Mesodermal cell (in vitro differentiated cells): Measurements from ENCODE around the gene RNF115.
"Not testable (repeated sequence)": the region's sequence is repeated elsewhere in the genome, so short reads cannot be mapped to it uniquely, and the experiment has no call there.

Source experiments
- H3K27ac ChIP-seq: 2 replicates; pipeline ENCODE4 v1.7.0; 2013; ENCODE audit warnings: mild to moderate bottlenecking, low read depth, low read length, moderate library complexity; ENCODE audit not compliant: severe bottlenecking
- H3K36me3 ChIP-seq: 2 replicates; pipeline ENCODE4 v1.7.1; 2013; ENCODE audit warnings: mild to moderate bottlenecking, low read length, moderate library complexity; ENCODE audit not compliant: control insufficient read depth, insufficient read depth
- H3K4me1 ChIP-seq: one replicate; pipeline ENCODE4 v1.7.1; 2013; ENCODE audit warnings: mild to moderate bottlenecking, low read length; ENCODE audit not compliant: insufficient read depth, control insufficient read depth, poor library complexity, severe bottlenecking
- H3K4me3 ChIP-seq: 2 replicates; pipeline ENCODE4 v1.7.0; 2013; ENCODE audit warnings: low read length, control low read depth, mild to moderate bottlenecking; ENCODE audit not compliant: insufficient read depth, poor library complexity, severe bottlenecking; ENCODE audit errors: extremely low read depth
- H3K9me3 ChIP-seq: 2 replicates; pipeline ENCODE4 v1.7.1; 2013; ENCODE audit warnings: mild to moderate bottlenecking, low read length, moderate library complexity; ENCODE audit not compliant: control insufficient read depth
- WGBS, 2 experiments: methylation state at CpG; one replicate each; pipeline ENCODE4 v1.1.5; 2013; ENCODE audit warnings: missing lambda C conversion rate in 2 of 2; ENCODE audit not compliant: insufficient coverage in 2 of 2; 5-methylcytosine and 5-hydroxymethylcytosine counted together

Gene RNF115

GRCh38 chr1:145730467-145730866 lies 93.4 kb downstream of the RNF115 start:
- H3K27ac ChIP-seq = no peak overlapping the region
- 82 to 83% methylated on average over 1 to 2 of the region's 4 CpGs for WGBS, 2 experiments
- no peaks in the 10 kb centered on the region for H3K36me3 ChIP-seq
- no peaks in the 10 kb centered on the region for H3K9me3 ChIP-seq
- H3K4me1 ChIP-seq = no peaks in the 10 kb centered on the region
- no peak overlapping the region for H3K4me3 ChIP-seq

DNA sequence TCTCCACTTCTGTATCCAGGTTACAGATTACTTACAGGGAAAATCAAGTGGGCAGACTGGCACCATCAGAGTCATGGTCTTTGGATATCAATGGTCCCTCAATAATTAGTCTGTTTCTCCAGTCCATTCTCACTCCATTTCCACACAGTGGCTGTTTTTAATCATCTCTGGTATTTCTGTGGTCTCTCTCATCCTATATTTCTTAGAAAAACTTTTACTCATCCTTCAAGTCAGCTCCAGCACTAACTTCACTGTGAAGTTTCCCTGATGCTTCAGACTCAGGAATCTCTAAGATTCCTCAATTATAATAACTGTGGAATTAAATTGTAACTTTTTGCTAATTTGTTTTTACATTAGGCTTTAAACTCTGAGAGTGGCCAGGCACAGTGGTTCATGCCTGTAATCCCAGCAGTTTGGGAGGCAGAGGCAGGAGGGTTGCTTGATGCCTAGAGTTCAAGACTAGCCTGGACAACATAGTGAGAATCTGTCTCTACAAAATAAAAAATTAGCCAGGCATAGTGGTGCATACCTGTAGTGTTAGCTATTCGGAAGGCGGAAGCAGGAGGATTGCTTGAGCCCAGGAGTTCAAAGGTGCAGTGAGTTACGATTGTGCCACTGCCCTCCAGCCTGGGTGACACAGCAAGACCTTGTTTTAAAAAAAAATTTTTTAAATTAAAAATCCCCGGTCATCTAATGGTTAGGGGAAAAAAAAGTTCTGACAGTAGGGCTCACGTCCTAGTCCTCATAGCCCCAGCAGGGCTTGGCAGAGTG lies 94.0 kb downstream of the RNF115 start:
- no peaks in the 10 kb centered on the region for H3K9me3 ChIP-seq
- no peaks in the 10 kb centered on the region for H3K36me3 ChIP-seq
- WGBS, 2 experiments = 90 to 100% methylated on average over 3 to 5 of the region's 5 CpGs
- H3K4me1 ChIP-seq = no peaks in the 10 kb centered on the region
- H3K4me3 ChIP-seq = no peak overlapping the region
- H3K27ac ChIP-seq = no peak overlapping the region

DNA sequence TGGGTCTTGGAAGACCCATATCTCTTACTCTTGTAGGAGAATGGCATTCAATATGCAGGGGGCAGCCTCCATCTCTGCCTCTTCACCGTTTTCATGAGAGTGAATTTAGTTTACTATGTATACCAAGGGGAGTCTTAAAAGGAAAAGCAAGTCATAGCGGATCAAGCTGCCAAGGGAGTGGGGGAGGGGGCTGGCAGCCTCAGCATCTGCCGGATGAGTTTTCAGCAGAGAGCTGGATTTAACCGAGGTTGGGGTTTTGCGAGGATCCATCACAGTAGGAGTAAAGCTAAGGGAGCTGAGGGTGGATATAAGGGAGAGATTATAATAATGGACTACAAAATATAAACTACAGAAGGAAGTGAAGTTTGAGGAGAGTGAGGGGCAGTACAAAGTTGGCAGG lies 94.7 kb downstream of the RNF115 start:
- Histone ChIP-seq H3K36me3 (no peaks in the 10 kb centered on the region), H3K27ac (no peak overlapping the region), H3K4me1 (no peaks in the 10 kb centered on the region), H3K4me3 (no peak overlapping the region), H3K9me3 (no peaks in the 10 kb centered on the region)
- 73 to 78% methylated on average over 4 of the region's 5 CpGs for WGBS, 2 experiments

GRCh38 chr1:145726193-145726592 lies 97.7 kb downstream of the RNF115 start:
- not testable (repeated sequence) for H3K36me3 ChIP-seq, H3K9me3 ChIP-seq, H3K4me3 ChIP-seq, H3K4me1 ChIP-seq, H3K27ac ChIP-seq
- WGBS, 2 experiments = 60 to 95% methylated on average over 1 to 4 of the region's 5 CpGs

DNA sequence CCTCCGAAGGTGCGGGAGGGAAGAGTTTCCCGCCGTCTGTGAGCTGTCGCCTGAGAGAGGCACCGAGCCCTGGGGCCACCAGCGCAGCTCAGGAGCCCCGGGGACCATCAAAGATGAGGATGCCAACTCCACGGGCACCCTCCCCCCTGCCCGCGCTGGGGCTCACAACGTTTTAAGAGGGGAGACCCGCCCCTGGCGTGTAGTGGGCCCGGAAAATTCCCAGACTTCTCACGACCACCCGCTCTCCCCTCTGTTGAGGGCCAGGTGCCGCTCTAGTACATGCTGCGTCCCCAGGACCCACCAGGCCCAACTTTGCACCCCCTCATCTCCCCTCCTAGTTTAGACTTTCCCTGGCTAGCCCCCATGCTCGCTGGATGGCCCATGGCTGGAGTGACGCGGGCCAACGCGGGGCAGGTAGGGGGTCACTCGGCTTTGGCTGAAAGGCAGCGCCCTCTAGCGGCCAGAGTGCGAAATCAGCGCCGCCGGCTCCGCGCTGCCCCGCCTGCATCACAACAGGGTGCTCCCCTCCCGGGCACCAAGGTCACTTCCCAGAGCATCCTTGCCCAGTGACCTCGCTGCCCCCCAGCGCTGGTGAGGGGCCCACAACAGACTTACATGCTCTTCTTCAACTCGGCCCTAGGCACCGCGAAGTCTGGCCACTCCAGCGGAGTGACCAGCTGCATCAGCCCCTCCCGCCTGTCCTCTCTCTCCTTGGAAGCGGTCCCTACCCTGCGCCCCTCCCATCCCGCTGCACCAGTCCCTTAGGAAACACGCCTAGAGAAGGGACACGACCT lies 102.8 kb downstream of the RNF115 start:
- no peak overlapping the region for H3K4me3 ChIP-seq
- H3K9me3 ChIP-seq = no peaks in the 10 kb centered on the region
- 30 to 34% methylated on average over 38 to 47 of the region's 47 CpGs for WGBS, 2 experiments
- H3K36me3 ChIP-seq = no peaks in the 10 kb centered on the region
- H3K4me1 ChIP-seq = peaks cover 16% of the 10 kb centered on the region
- peak overlapping the region; percentile 32 for H3K27ac ChIP-seq

DNA sequence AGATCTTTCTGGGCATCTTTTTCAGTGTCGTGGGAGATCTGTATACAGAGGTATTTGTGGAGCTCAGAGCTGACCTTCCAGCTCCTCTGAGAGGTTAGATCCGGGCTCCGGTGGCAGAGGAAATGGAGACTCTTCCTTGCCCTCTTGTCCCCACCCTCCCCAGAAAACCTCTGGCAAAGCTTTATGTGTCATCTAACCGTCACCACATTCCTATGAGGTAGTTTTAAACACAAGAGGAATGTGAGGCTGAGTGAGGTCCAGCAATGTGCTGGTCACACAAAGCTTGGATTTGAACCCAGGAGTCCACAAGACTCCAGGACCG lies 103.4 kb downstream of the RNF115 start:
- peak overlapping the region; percentile 32 for H3K27ac ChIP-seq
- H3K4me1 ChIP-seq = peaks cover 16% of the 10 kb centered on the region
- no peak overlapping the region for H3K4me3 ChIP-seq
- no peaks in the 10 kb centered on the region for H3K36me3 ChIP-seq
- no peaks in the 10 kb centered on the region for H3K9me3 ChIP-seq
- WGBS, 2 experiments = 83 to 84% methylated on average over 2 to 4 of the region's 5 CpGs

DNA sequence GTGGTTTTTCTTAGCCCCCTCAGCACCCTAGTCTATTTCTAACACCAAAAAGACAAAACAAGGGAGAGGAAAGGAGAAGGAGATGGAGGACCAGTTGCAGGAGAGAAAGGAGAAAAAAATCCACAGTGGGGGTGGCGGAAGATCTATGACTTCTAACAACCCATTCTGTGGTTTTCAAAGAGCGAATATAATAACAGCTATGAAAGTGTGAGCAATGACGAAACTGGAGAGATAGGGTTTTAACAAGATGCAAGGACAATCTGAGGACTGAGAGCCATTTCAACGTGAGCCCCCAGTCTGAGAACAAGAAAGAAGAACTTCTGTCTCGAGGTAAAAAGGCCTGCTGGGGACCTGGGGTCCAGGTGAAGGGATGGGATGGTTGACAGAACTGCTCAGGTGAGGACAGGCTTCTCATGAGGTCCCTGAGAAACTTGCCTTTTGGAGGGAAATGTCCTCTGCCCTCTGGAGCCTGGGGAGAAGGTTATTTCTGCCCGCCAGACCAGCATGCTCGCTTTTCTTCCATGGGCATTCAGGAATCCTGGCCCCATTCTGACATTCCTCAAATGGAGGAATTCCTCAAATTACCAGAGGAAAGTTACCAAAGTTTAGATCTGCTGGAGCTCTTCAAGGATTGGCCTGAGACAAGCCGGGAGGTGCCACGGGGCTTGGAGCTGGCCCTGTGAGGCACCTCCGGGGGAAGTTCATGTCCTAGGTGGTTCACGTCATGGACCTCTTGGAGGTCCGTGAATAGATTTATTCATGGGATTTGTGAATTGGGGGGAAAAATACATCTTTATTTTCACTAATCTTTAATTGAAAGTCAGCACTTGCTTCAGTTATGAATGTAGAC lies 104.4 kb downstream of the RNF115 start, which contains the start of gene CD160:
TSS of gene CD160 (plus strand) at position 270 of the 850 bp plus-strand sequence. CDS start 8,829 bp downstream, outside the sequence.
- H3K36me3 ChIP-seq = no peaks in the 10 kb centered on the region
- 86 to 97% methylated on average over 7 to 9 of the region's 12 CpGs for WGBS, 2 experiments
- no peak within 1 kb of the TSS for H3K4me3 ChIP-seq
- H3K9me3 ChIP-seq = no peaks in the 10 kb centered on the region
- H3K27ac ChIP-seq = no peak within 1 kb of the TSS
- H3K4me1 ChIP-seq = peaks cover 16% of the 10 kb centered on the region

DNA sequence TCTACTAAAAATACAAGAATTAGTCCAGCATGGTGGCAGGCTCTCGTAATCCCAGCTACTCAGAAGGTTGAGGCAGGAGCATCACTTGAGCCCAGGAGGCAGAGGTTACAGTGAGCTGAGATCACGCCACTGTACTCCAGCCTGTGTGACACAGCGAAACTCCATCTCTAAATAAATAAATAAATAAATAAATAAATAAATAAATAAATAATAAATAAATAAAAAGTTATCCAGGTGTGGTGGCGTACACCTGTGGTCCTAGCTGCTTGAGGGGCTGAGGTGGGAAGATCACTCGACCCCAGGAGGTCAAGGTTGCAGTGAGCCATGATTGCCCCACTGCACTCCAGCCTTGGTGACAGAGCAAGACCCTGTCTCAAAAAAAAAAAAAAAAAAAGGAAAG lies 105.4 kb downstream of the RNF115 start:
- H3K4me3 ChIP-seq, H3K27ac ChIP-seq, H3K9me3 ChIP-seq, H3K36me3 ChIP-seq: not testable (repeated sequence)
- WGBS, 2 experiments = 72% methylated on average over 3 of the region's 5 CpGs; no CpG with 5 or more reads in 1 of the 2 experiments
- peaks cover 16% of the 10 kb centered on the region for H3K4me1 ChIP-seq

DNA sequence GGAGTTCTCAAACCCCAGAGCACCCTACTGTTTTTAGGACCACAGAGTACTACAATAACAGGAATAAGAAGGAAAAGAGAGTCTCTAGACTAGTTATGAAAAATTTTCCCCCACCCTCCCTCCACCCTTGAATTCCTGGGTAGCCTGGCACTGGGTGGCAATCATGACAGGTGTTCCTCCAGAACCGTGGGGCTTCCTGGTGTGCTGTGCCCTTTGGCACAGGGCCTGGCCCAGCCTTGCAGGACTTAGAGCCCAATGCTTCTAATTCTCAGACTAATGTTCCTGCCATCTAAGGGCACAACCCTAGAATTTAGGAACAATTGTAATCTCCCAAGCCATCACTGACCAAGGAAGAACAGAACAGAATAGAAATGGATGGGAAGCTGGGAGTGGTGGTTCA lies 106.1 kb downstream of the RNF115 start:
- Histone ChIP-seq H3K36me3 (no peaks in the 10 kb centered on the region), H3K9me3 (no peaks in the 10 kb centered on the region), H3K4me1 (peaks cover 16% of the 10 kb centered on the region), H3K27ac (no peak overlapping the region), H3K4me3 (no peak overlapping the region)
- WGBS, 2 experiments = 80 to 100% methylated on average over 1 of the region's 1 CpG

GRCh38 chr1:145716641-145717345 lies 107.1 kb downstream of the RNF115 start:
- 73 to 76% methylated on average over 9 of the region's 10 CpGs for WGBS, 2 experiments

More at GRCh38 chr1:145716641-145717345, 107.1 kb downstream of the RNF115 start:
- Histone ChIP-seq H3K36me3 (no peaks in the 10 kb centered on the region), H3K4me3 (no peak overlapping the region), H3K27ac (peak overlapping the region; percentile 45), H3K4me1 (peaks cover 16% of the 10 kb centered on the region), H3K9me3 (no peaks in the 10 kb centered on the region)
